OCI-LY1 (cell line): Measurements from ENCODE around the gene SLC25A4.

ENCODE experiments used
- CTCF ChIP-seq: fragments of 200-600 bp; sonication (generic), shearing (Covaris generic); IDR thresholded peaks from 2 replicates; pipeline ENCODE4 v1.5.1; 2017; ENCODE audit warnings: mild to moderate bottlenecking, antibody characterized with exemption, low read length, moderate library complexity, mixed read lengths
- EZH2 ChIP-seq: fragments of 200-600 bp; sonication (generic), shearing (Covaris generic); IDR thresholded peaks from 2 replicates; pipeline ENCODE4 v1.8.0; 2017; ENCODE audit warnings: borderline replicate concordance, mixed run types, mild to moderate bottlenecking, antibody characterized with exemption, low read length, moderate library complexity, mixed read lengths

GRCh38 chr4:185137233-185137925 lies 5.7 kb upstream of the SLC25A4 start:
- TF ChIP-seq EZH2 (no peak), CTCF (no peak)
